Neuronal stem cell (in vitro differentiated cells): ENCODE results near the gene PPAN.

Source experiments
- DNase-seq: peaks from one replicate; pipeline ENCODE4 v3.0.0-alpha.2; 2013; ENCODE audit warnings: low spot score
- H2AFZ ChIP-seq: one replicate; pipeline ENCODE4 v1.6.1; 2013; ENCODE audit warnings: mild to moderate bottlenecking, low read length, inconsistent platforms
- H2AK5ac ChIP-seq: 2 replicates; pipeline ENCODE4 v1.6.1; 2013; ENCODE audit warnings: low read depth, mild to moderate bottlenecking, inconsistent platforms, low read length, moderate library complexity, mixed read lengths
- H2BK120ac ChIP-seq: 2 replicates; pipeline ENCODE4 v1.6.1; 2013; ENCODE audit warnings: low read depth, mild to moderate bottlenecking, inconsistent platforms, low read length, moderate library complexity, mixed read lengths
- H2BK12ac ChIP-seq: one replicate; pipeline ENCODE4 v1.6.1; 2013; ENCODE audit warnings: low read length, inconsistent platforms
- H2BK15ac ChIP-seq: 2 replicates; pipeline ENCODE4 v1.6.1; 2013; ENCODE audit warnings: mild to moderate bottlenecking, low read length, inconsistent platforms, mixed read lengths
- H2BK5ac ChIP-seq: one replicate; pipeline ENCODE4 v1.6.1; 2013; ENCODE audit warnings: inconsistent platforms, mild to moderate bottlenecking, low read length, moderate library complexity
- H3K14ac ChIP-seq: one replicate; pipeline ENCODE4 v1.6.1; 2013; ENCODE audit warnings: low read length, inconsistent platforms
- H3K18ac ChIP-seq: 2 replicates; pipeline ENCODE4 v1.6.1; 2013; ENCODE audit warnings: low read length, inconsistent platforms
- H3K23ac ChIP-seq: 2 replicates; pipeline ENCODE4 v1.6.1; 2013; ENCODE audit warnings: low read depth, mild to moderate bottlenecking, mixed read lengths, low read length, inconsistent platforms; ENCODE audit not compliant: poor library complexity
- H3K27ac ChIP-seq: replicated peaks from 3 replicates; pipeline ENCODE4 v1.5.1; 2013; ENCODE audit warnings: low read length, inconsistent platforms
- H3K27me3 ChIP-seq, 3 experiments: 2 replicates each; pipeline ENCODE4 v1.6.1; 2013; ENCODE audit warnings: low read length in 3 of 3, mild to moderate bottlenecking in 2 of 3, inconsistent platforms in 1 of 3, low read depth in 1 of 3, mixed read lengths in 1 of 3, moderate library complexity in 1 of 3; ENCODE audit not compliant: control insufficient read depth in 3 of 3, insufficient read depth in 3 of 3
- H3K36me3 ChIP-seq, 2 donors: replicated peaks in 1 of 2; 2 replicates each; pipeline ENCODE4 v1.6.1; 2013; ENCODE audit warnings: low read length in 2 of 2; ENCODE audit not compliant: control insufficient read depth in 2 of 2, insufficient read depth in 2 of 2
- H3K4ac ChIP-seq: 2 replicates; pipeline ENCODE4 v1.6.1; 2013; ENCODE audit warnings: inconsistent platforms, mild to moderate bottlenecking, low read length, moderate library complexity
- H3K4me1 ChIP-seq, 2 donors: 1 replicate in 1 of 2; 2 replicates in 1 of 2; pipeline ENCODE4 v1.6.1; 2013; ENCODE audit warnings: low read length in 2 of 2, low read depth in 1 of 2; ENCODE audit not compliant: control insufficient read depth in 2 of 2, insufficient read depth in 1 of 2
- H3K4me2 ChIP-seq: one replicate; pipeline ENCODE4 v1.6.1; 2013; ENCODE audit warnings: mild to moderate bottlenecking, low read length, inconsistent platforms; ENCODE audit not compliant: insufficient read depth, poor library complexity, severe bottlenecking
- H3K4me3 ChIP-seq, 2 donors: 2 replicates each; pipeline ENCODE4 v1.5.1; 2013; ENCODE audit warnings: low read length in 2 of 2, mild to moderate bottlenecking in 2 of 2, inconsistent platforms in 1 of 2, moderate library complexity in 1 of 2
- H3K79me1 ChIP-seq: one replicate; pipeline ENCODE4 v1.6.1; 2013; ENCODE audit warnings: low read depth, mild to moderate bottlenecking, inconsistent platforms, low read length, moderate library complexity
- H3K9ac ChIP-seq: one replicate; pipeline ENCODE4 v1.6.1; 2013; ENCODE audit warnings: mild to moderate bottlenecking, low read depth, low read length, inconsistent platforms; ENCODE audit not compliant: poor library complexity
- H3K9me3 ChIP-seq, 2 donors: replicated peaks in 1 of 2; 2 replicates each; pipeline versions ENCODE3 to v1.6.1; 2013; ENCODE audit warnings: low read length in 2 of 2, mild to moderate bottlenecking in 2 of 2, inconsistent platforms in 1 of 2, low read depth in 1 of 2, mixed read lengths in 1 of 2, moderate library complexity in 1 of 2; ENCODE audit not compliant: control insufficient read depth in 2 of 2, insufficient read depth in 1 of 2
- H4K8ac ChIP-seq: one replicate; pipeline ENCODE4 v1.6.1; 2013; ENCODE audit warnings: low read depth, mild to moderate bottlenecking, inconsistent platforms, low read length, moderate library complexity
- H4K91ac ChIP-seq: one replicate; pipeline ENCODE4 v1.6.1; 2013; ENCODE audit warnings: low read length, low read depth, mild to moderate bottlenecking, inconsistent platforms; ENCODE audit not compliant: poor library complexity
- WGBS, 2 donors: extraction: QIAGEN DNeasy Blood & Tissue Kit; methylation state at CpG; one replicate each; pipeline ENCODE4 v1.1.7; 2013; ENCODE audit warnings: missing lambda C conversion rate in 2 of 2, mixed read lengths in 1 of 2; ENCODE audit not compliant: insufficient read length in 2 of 2, insufficient replicate concordance in 1 of 2; ENCODE audit errors: extremely low coverage in 2 of 2; 5-methylcytosine and 5-hydroxymethylcytosine counted together

PPAN gene

DNA sequence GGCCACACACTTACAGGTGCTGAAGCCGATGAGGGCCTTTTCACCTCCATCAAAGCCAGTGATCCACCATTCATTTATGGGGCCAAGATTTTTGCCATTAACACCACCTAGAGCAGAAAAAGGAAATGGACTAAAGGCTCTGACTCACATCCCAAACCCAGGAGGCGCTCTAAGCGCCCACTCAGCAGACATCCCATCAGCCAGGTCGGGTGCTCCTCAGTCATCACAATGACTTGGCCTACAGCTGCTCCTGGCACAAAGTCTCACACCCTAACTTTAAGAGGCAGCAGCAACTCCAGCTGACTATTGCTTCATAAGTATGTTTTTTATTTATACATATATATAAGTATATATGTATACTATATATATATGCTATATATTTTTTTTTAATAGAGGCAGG is 49.7 kb downstream of the PPAN start:
- H4K91ac ChIP-seq = no peak overlapping the region

DNA sequence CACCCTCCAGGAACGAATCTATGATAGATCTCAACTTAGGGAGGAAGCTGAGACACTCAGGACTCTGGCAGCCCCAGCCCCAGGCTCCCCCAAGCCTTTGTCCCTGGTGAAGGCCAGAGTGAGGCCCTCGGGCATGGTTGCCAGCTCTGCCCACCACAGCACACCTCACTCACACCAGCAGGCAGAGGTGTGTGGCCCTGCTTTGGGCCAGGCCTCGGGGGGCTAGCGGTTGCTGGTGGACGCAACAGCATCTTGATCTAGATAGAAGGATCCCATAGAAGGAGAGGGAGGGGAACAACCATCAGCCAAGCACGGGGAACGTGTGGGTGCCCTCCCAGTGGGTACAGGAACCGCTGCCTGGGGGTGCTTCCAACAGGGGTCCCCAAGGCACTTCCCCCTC is 51.9 kb downstream of the PPAN start:
- H3K9ac ChIP-seq = no peak overlapping the region
- peaks cover 4% of the 10 kb centered on the region for H3K79me1 ChIP-seq
- H2AFZ ChIP-seq = no peak overlapping the region
- no peak overlapping the region for H3K14ac ChIP-seq
- no CpG with 5 or more reads among the region's 8 CpGs for WGBS, 2 donors
- H3K4ac ChIP-seq = no peak overlapping the region
- H2BK120ac ChIP-seq = peak overlapping the region; percentile 40
- H4K8ac ChIP-seq = no peak overlapping the region
- peak overlapping the region in 1 of 2 donors; percentile 46 for H3K4me3 ChIP-seq
- H3K27ac ChIP-seq = no peak overlapping the region
- no peaks in the 10 kb centered on the region for H3K27me3 ChIP-seq
- no peaks in the 10 kb centered on the region for H3K9me3 ChIP-seq
- no peak overlapping the region for H3K4me2 ChIP-seq
- no peak overlapping the region for H3K18ac ChIP-seq
- H2AK5ac ChIP-seq = no peak overlapping the region
- no peak overlapping the region for H2BK5ac ChIP-seq
- no peak for DNase-seq
- no peak overlapping the region for H2BK15ac ChIP-seq
- no peaks in the 10 kb centered on the region for H3K4me1 ChIP-seq
- H2BK12ac ChIP-seq = no peak overlapping the region
- H3K23ac ChIP-seq = no peak overlapping the region
- no peak overlapping the region for H4K91ac ChIP-seq
- peaks cover 75 to 100% of the 10 kb centered on the region in 2 donors for H3K36me3 ChIP-seq

More for the DNA sequence above, 49.7 kb downstream of the PPAN start:
- no peak overlapping the region for H2AFZ ChIP-seq
- no peak overlapping the region for H3K23ac ChIP-seq
- no peak overlapping the region for H3K18ac ChIP-seq
- peaks cover 4% of the 10 kb centered on the region for H3K79me1 ChIP-seq
- no peak overlapping the region for H3K9ac ChIP-seq
- no peak overlapping the region for H2BK15ac ChIP-seq
- WGBS, 2 donors = no CpG with 5 or more reads among the region's 4 CpGs
- H4K8ac ChIP-seq = no peak overlapping the region
- H3K4me2 ChIP-seq = no peak overlapping the region
- no peak overlapping the region for H3K4ac ChIP-seq
- H3K9me3 ChIP-seq = no peaks in the 10 kb centered on the region
- no peak for DNase-seq
- peaks cover 83 to 100% of the 10 kb centered on the region in 2 donors for H3K36me3 ChIP-seq
- no peak overlapping the region for H2BK12ac ChIP-seq
- H2BK5ac ChIP-seq = no peak overlapping the region
- H3K27ac ChIP-seq = no peak overlapping the region
- H3K14ac ChIP-seq = no peak overlapping the region
- H3K4me1 ChIP-seq = no peaks in the 10 kb centered on the region
- no peaks in the 10 kb centered on the region for H3K27me3 ChIP-seq
- H2BK120ac ChIP-seq = no peak overlapping the region
- no peak overlapping the region for H2AK5ac ChIP-seq
- peak overlapping the region in 1 of 2 donors; percentile 11 for H3K4me3 ChIP-seq

DNA sequence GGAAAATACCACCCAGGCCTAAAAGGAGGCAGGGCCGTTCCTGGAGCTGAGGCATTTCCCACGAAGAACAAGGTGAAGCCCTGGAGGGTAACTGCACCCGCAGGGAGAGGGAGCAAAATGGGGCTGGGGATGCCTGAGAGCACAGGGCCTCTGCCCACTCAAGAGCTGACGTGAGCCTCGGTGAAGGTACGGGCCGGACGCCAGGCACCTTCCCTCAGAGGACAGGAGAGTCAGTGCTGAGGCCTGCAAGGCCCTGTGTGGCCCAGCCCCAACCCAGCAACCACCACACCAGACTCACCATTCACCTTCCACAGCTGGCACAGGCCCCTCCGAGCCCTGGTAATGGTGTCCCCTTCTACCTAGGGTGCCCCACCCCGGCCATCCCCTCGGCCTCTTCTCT is 52.3 kb downstream of the PPAN start:
- no peak for DNase-seq
- peak overlapping the region in 1 of 2 donors; percentile 46 for H3K4me3 ChIP-seq
- H3K27me3 ChIP-seq = no peaks in the 10 kb centered on the region
- H4K8ac ChIP-seq = no peak overlapping the region
- no peak overlapping the region for H3K27ac ChIP-seq
- H3K9me3 ChIP-seq = no peaks in the 10 kb centered on the region
- no peak overlapping the region for H2BK15ac ChIP-seq
- peaks cover 4% of the 10 kb centered on the region for H3K79me1 ChIP-seq
- no peak overlapping the region for H4K91ac ChIP-seq
- peaks cover 79 to 100% of the 10 kb centered on the region in 2 donors for H3K36me3 ChIP-seq
- H2BK5ac ChIP-seq = no peak overlapping the region
- H2AK5ac ChIP-seq = no peak overlapping the region
- no peaks in the 10 kb centered on the region for H3K4me1 ChIP-seq
- WGBS, 2 donors = no CpG with 5 or more reads among the region's 11 CpGs
- no peak overlapping the region for H3K18ac ChIP-seq
- no peak overlapping the region for H2AFZ ChIP-seq
- no peak overlapping the region for H3K23ac ChIP-seq
- H2BK12ac ChIP-seq = no peak overlapping the region
- no peak overlapping the region for H2BK120ac ChIP-seq
- no peak overlapping the region for H3K4ac ChIP-seq
- no peak overlapping the region for H3K9ac ChIP-seq
- H3K4me2 ChIP-seq = no peak overlapping the region
- no peak overlapping the region for H3K14ac ChIP-seq

DNA sequence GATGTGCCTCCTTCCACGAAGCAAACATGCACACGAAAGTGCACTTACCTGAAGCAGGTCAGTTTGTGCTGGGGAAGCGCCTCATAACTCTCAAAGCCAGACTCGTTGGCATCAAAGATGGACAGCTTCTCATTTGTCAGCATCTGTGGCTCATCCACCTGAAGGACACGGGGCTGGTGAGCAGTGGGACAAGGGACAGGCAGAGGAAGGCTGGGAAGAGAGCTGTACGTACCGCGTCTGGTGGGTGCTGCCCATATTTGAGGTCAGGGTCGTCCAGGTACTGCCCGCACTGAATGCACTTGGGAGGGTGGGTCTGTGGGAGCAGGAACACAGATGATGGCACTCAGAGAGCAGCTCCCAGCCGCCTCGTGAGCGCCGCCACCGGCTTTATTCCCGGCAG is 53.4 kb downstream of the PPAN start:
- H2BK12ac ChIP-seq = no peak overlapping the region
- no peak overlapping the region for H3K27ac ChIP-seq
- no peak overlapping the region for H3K4me2 ChIP-seq
- H3K14ac ChIP-seq = no peak overlapping the region
- H3K79me1 ChIP-seq = peaks cover 4% of the 10 kb centered on the region
- no peak overlapping the region for H3K9ac ChIP-seq
- no peak overlapping the region for H2BK15ac ChIP-seq
- H3K9me3 ChIP-seq = no peaks in the 10 kb centered on the region
- H3K4ac ChIP-seq = no peak overlapping the region
- H3K18ac ChIP-seq = no peak overlapping the region
- H2BK120ac ChIP-seq = no peak overlapping the region
- no peaks in the 10 kb centered on the region for H3K27me3 ChIP-seq
- H4K91ac ChIP-seq = no peak overlapping the region
- WGBS, 2 donors = no CpG with 5 or more reads among the region's 16 CpGs
- H3K36me3 ChIP-seq = peaks cover 72 to 99% of the 10 kb centered on the region in 2 donors
- H2AFZ ChIP-seq = no peak overlapping the region
- H3K4me1 ChIP-seq = no peaks in the 10 kb centered on the region
- no peak overlapping the region for H4K8ac ChIP-seq
- no peak overlapping the region for H3K4me3 ChIP-seq
- H2BK5ac ChIP-seq = no peak overlapping the region
- no peak overlapping the region for H3K23ac ChIP-seq
- H2AK5ac ChIP-seq = no peak overlapping the region
- no peak for DNase-seq
